GM12801 (cell line): Measurements from ENCODE around the gene GATM.

Source experiments
- CTCF ChIP-seq: IDR thresholded peaks from one replicate; pipeline ENCODE4 v1.5.1; 2011; ENCODE audit warnings: control low read depth; ENCODE audit not compliant: insufficient read length; ENCODE audit errors: extremely low read depth

GATM gene

DNA sequence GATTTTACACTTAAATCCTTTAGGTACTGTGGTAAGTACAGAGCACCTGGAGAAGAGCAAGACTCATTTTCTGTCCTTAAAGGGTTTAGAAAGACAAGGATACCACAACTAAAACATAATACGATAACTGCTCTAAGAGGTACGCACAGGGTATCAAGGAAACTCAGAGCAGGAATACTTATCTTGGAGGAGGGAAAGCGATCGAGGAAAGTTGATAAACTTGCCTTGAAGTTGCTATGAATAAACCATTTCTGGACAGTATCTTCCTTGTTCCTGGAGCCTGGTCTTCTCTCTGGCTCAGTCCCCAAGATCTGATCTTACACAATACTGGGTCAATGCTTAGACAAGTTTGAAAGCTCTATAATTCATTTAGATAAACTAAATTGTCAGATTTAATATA lies 17.6 kb upstream of the GATM start:
- TF ChIP-seq CTCF, result no peak

DNA sequence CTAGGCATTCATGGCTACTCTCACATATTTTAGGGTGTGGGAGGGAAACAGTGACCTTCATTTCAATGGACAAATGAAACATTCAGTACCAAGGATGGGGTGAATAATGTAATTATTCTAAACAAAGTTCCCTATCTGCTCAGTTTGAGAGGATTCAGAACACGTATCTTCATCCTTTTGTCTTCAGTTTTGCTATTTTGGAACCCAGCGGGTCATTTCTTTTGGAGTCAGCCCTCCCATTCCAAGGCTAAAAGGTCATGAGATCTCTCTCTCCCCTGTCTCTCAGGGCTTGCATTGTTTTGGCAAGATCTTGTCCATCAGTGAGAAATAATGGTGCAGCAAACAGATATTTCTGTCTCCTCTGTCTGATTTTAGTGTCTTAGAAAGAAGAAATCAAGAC lies 16.3 kb upstream of the GATM start:
- no peak for TF ChIP-seq CTCF

DNA sequence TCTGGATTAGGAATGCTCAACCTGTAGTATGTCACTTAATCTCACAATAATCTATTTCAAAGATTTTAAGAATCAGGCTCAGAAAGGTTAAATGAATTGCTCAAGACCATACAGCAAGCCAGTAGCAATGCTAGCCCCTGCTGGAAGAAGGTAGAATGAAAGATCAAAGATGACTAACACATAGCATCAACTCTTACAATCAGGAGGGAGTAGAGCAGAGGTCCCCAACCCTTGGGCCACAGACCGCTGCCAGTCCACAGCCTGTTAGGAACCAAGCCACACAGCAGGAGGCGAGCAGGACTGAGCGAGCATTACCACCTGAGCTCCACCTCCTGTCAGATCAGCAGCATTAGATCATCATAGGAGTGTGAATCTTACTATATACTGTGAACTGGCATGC lies 15.5 kb upstream of the GATM start:
- TF ChIP-seq CTCF, result no peak

DNA sequence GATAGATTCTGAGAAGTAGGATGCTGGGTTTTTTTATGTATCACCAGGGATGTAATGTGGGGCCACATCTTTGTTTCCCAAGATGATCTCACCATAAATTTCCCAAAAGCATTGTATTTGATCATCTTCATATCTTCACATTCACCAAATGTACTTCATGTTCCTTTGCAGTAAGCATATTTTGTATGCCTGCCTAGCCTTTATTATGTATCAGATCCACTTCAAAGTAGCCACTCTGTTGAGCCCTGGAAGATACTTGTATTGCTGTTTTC lies 14.2 kb upstream of the GATM start:
- no peak for TF ChIP-seq CTCF

- no peak for TF ChIP-seq CTCF
These were observed 13.6 kb upstream of the GATM start for GRCh38 chr15:45391746-45392583.

- TF ChIP-seq CTCF, result no peak
These were observed 11.0 kb upstream of the GATM start for GRCh38 chr15:45389351-45389750.

- no peak for TF ChIP-seq CTCF
These were observed 9.2 kb upstream of the GATM start for GRCh38 chr15:45387380-45388007.
